Omental fat pad (tissue), 4 donors: ENCODE data around the gene MEF2C. TPM values are rescaled to one million over a fixed set of nuclear protein-coding genes. Genes with fewer than 3 reads are reported as not detected.

Experiments used
- ATAC-seq: fragments of 150-250 bp; one replicate; pipeline ENCODE4 v1.9.1; 2016; ENCODE audit warnings: mild to moderate bottlenecking, moderate library complexity; ENCODE audit not compliant: low FRiP score
- DNase-seq: peaks from one replicate; pipeline ENCODE4 v3.0.0-alpha.2; 2019; ENCODE audit warnings: low spot score
- CTCF ChIP-seq, 3 donors: fragments of 450-650 bp; IDR thresholded peaks; one replicate each; pipeline ENCODE4 v1.5.1; 2016 to 2017; ENCODE audit warnings: antibody characterized with exemption in 3 of 3, mild to moderate bottlenecking in 3 of 3, moderate library complexity in 2 of 3
- total RNA-seq, 4 donors: library from RNA; depleted of rRNA; stranded (reverse); fragments of >200 nt; gene quantifications; one replicate each; pipeline ENCODE4 v1.1.0, GENCODE V29; 2016

Gene MEF2C
- total RNA-seq, 4 donors from 2014 or later: 25.4 to 97.7 (median 44.0) TPM

GRCh38 chr5:88882276-88883038 lies 527 bp downstream of the MEF2C start:
- no peak for TF ChIP-seq CTCF (IDR thresholded peaks at IDR 0.05)
- DNase-seq (no peak), ATAC-seq (no peak)

GRCh38 chr5:88881571-88881971 lies 1.4 kb downstream of the MEF2C start:
- DNase-seq: no peak
- no peak for TF ChIP-seq CTCF (IDR thresholded peaks at IDR 0.05)
- ATAC-seq: no peak

GRCh38 chr5:88880201-88880600 lies 2.8 kb downstream of the MEF2C start:
- DNase-seq (no peak), ATAC-seq (no peak)
- no peak for TF ChIP-seq CTCF (IDR thresholded peaks at IDR 0.05)

- TF ChIP-seq CTCF (IDR thresholded peaks at IDR 0.05): no peak
- ATAC-seq (no peak), DNase-seq (no peak)
Measured at GRCh38 chr5:88879724-88880123, 3.3 kb downstream of the MEF2C start.

- DNase-seq: no peak
- ATAC-seq: no peak
- no peak for TF ChIP-seq CTCF (IDR thresholded peaks at IDR 0.05)
Measured at GRCh38 chr5:88878976-88879375, 4.0 kb downstream of the MEF2C start.

- no peak for ATAC-seq
- no peak for DNase-seq
- TF ChIP-seq CTCF (IDR thresholded peaks at IDR 0.05): no peak
Measured at GRCh38 chr5:88877826-88878225, 5.2 kb downstream of the MEF2C start.

- no peak for ATAC-seq
- no peak for TF ChIP-seq CTCF (IDR thresholded peaks at IDR 0.05)
- DNase-seq: no peak
Measured at GRCh38 chr5:88876714-88877113, 6.3 kb downstream of the MEF2C start.
